ENCODE results near the gene GSTT2. TPM values are rescaled to one million over a fixed set of nuclear protein-coding genes. Genes with fewer than 3 reads are reported as not detected.

GSTT2 gene
- total RNA-seq, 1 experiment from 2014 or later: 0.84 TPM

DNA sequence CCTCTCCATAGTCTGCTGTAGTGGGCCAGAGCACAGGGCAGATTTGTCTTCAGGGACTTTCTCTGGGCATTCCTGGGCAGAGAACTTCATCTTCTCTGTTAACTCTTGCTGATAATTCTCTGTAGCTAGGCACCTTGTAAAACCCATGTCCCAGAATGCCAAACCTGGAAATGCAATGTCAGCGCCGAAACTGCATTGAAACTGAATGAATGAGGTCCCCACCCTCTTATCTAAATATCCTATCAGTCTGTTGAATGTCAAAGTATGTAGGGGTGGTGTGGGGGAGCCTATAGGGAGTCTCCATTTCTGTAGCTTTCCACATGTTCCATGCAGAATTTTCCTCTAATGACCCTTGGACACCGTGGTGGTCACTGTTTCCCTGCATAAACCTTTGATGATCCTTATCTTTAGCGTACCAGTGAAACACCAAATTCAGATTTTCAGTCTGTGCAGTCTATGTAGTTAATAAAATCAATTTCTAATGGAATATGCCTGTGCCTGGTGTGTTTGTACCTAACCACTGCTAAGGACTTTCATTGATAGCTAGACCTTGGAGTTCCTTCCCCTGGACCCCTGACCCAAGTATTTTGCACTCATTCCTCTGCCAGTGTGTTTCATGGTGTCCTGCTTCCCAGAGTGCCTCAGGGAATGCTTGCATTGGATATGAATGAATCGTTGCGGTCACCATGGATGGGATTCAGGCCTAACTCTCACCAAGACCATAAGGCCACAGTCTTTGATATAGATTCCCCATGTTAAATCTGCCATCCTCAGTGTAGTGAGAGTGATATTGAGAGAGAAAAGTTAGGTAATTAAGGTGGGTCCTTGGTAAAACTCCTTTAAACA, 28.7 kb downstream of the GSTT2 start:
- no peak for DNase-seq (ENCODE audit: low read depth)

- DNase-seq (ENCODE audit: low read depth): no peak
Measured at GRCh38 chr22:24009227-24010017, 29.5 kb downstream of the GSTT2 start.

DNA sequence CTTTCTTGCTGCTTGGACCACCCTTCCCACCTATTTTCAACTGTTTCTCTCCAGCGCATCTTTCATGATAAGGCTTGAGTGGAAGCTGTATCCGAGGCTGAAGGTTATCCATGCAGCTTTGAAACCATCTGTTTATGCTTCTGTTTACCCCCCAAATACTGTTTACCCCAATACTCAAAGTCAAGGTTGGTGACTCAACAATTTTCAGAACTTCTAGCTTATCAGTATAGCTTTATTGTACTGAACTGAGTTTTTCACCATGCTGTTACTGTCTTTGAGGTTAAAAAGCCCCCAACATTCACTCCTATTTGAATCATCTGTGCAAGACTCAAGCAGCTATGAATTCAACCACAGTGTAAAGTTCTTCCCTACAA, 30.1 kb downstream of the GSTT2 start:
- no peak for DNase-seq (ENCODE audit: low read depth)

GRCh38 chr22:24011735-24012068, 31.8 kb downstream of the GSTT2 start:
- DNase-seq (ENCODE audit: low read depth): no peak

GRCh38 chr22:24016156-24016555, 36.2 kb downstream of the GSTT2 start:
- DNase-seq (ENCODE audit: low read depth): no peak

GRCh38 chr22:24021304-24021703, 41.4 kb downstream of the GSTT2 start:
- no peak for DNase-seq (ENCODE audit: low read depth)

- no peak for DNase-seq (ENCODE audit: low read depth)
Measured at GRCh38 chr22:24023204-24023789, 43.4 kb downstream of the GSTT2 start.

DNA sequence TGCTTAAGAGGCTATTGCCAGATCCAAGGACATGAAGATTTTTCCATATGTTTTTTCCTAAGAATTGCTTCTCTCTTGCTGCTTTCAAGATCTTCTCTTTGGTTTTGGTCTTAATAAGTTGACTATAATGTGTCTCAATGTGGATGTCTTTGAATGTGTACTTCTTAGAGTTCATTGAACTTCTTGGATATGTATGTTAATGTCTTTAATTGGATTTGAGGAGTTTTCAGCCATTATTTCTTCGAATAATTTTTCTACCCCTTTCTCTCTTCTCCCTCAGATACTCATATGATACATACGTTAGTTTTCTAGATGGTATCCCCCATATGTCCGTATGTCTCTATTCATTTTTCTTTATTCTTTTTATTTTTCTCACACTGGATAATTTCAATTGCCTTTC, 44.4 kb downstream of the GSTT2 start:
- DNase-seq (ENCODE audit: low read depth): no peak

- DNase-seq (ENCODE audit: low read depth): no peak
Measured at GRCh38 chr22:24025475-24025874, 45.5 kb downstream of the GSTT2 start.

GRCh38 chr22:24026056-24026455, 46.1 kb downstream of the GSTT2 start:
- DNase-seq (ENCODE audit: low read depth): no peak

DNA sequence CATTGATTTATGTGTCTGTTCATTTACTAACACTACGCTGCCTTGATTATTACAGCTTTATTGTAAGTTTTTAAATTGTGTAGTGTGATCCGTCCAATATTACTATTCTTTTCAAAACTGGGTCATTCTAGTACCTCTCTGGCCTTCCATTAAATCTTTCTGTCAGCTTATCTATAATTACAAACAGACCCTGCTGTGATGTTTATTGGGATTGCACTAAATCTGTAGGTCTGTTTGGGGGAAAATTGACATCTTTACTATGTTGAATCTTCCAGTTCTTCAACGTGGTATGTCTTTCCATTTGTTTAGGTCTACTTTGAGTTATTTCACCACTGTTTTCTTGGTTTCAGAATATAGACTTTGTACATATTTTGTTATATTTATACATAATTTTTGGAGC, 46.8 kb downstream of the GSTT2 start:
- DNase-seq (ENCODE audit: low read depth): no peak

DNA sequence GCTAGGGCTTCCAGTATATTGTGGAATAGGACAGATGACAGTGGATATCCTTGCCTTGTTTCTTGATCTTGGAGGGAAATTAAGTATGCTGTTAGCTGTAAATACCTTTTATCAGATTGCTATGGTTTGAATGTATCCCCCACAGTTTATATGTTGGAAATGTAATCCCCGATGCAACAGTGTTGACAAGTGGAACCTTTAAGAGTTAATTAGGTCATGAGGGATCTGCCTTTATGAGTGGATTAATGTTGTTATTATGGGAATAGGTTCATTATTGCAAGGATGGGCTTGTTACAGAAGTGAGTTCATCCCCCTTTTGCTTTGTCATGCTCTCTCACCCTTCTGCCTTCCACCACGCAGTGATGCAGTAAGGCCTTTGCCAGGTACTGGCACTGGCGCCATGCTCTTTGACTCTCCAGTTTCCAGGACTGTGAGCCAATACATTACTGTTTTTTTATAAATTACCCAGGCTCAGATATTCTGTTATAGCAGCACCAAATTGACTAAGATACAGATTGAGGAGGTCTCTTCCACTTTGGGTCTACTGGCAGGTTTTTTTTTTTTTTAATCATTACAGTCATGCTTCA, 47.5 kb downstream of the GSTT2 start:
- no peak for DNase-seq (ENCODE audit: low read depth)

- DNase-seq (ENCODE audit: low read depth): no peak
Measured at GRCh38 chr22:24027991-24028390, 48.1 kb downstream of the GSTT2 start.

DNA sequence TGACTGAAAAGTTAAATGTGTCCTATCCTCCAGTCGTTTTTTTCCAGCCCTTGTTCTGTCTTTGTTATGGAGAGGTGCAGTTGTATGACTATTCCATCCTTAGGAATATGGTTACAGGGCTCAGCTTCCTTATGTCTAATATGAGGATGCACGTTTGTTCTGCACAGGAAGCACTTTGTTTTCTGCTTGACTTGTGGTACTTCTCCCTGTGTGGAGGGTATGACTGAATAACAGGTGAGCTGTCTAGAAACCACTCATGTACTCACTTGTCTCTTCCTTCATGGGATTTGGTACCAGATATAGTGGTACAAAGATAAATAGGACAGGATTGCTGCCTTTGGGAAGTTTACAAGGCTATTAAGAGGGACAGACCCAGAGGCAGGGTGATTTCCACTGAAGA, 48.6 kb downstream of the GSTT2 start:
- no peak for DNase-seq (ENCODE audit: low read depth)

GRCh38 chr22:24029304-24029703, 49.4 kb downstream of the GSTT2 start:
- no peak for DNase-seq (ENCODE audit: low read depth)

DNA sequence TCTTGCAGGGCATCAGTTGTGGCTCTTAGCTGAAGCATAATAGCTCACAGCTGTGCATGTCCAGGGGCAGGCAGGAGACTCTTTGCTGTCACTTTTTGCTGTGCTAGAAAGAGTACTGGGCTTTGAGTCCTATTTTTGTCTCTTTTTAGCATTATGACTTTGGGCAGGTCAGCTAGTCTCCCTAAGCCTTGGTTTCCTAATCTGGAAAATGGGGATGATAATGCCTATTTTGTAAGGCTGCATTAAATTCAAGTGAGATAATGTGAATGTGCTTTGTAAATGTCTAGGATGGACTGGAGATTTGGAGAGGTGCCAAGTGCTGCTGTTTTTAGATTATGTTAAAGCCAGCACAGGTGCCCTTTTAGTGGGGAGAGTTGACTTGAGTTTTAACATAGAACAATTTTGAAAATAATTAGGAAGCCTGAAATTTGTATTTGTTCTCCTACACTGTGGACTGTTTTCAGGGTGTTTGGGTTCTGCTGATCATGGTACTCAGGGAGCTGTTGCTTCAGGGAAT, 50.3 kb downstream of the GSTT2 start:
- DNase-seq (ENCODE audit: low read depth): no peak

Other genes with a start within 250 kb of the GSTT2 start
- 1.8 and 2.9 TPM in 2 replicates for gene ZNF70, start 229.0 kb upstream of the GSTT2 start, total RNA-seq (2014; rRNA removed; shearing (Covaris generic))
- not detected in 2 replicates for gene VPREB3, start 225.7 kb upstream of the GSTT2 start, total RNA-seq (2014; rRNA removed; shearing (Covaris generic))
- gene C22orf15, start 217.1 kb upstream of the GSTT2 start, total RNA-seq (2014; rRNA removed; shearing (Covaris generic)): not detected in 2 replicates
- gene CHCHD10, start 212.2 kb upstream of the GSTT2 start, total RNA-seq (2014; rRNA removed; shearing (Covaris generic)): 1.8 and 13.9 TPM in 2 replicates
- gene MMP11, start 207.3 kb upstream of the GSTT2 start, total RNA-seq (2014; rRNA removed; shearing (Covaris generic)): 52.3 and 55.0 TPM in 2 replicates
- 72.3 and 77.3 TPM in 2 replicates for gene SMARCB1, start 193.2 kb upstream of the GSTT2 start, total RNA-seq (2014; rRNA removed; shearing (Covaris generic))
- gene DERL3, start 141.1 kb upstream of the GSTT2 start, total RNA-seq (2014; rRNA removed; shearing (Covaris generic)): 1.9 and 4.2 TPM in 2 replicates
- 32.1 and 39.5 TPM in 2 replicates for gene SLC2A11, start 122.3 kb upstream of the GSTT2 start, total RNA-seq (2014; rRNA removed; shearing (Covaris generic))
- gene MIF, start 85.8 kb upstream of the GSTT2 start, total RNA-seq (2014; rRNA removed; shearing (Covaris generic)): 582 and 667 TPM in 2 replicates
- 18.5 and 21.4 TPM in 2 replicates for gene GSTT2B, start 18.9 kb upstream of the GSTT2 start, total RNA-seq (2014; rRNA removed; shearing (Covaris generic))
- 1.9 and 2.3 TPM in 2 replicates for gene DDTL, start 13.2 kb upstream of the GSTT2 start, total RNA-seq (2014; rRNA removed; shearing (Covaris generic))
- gene DDT, start 5.7 kb upstream of the GSTT2 start, total RNA-seq (2014; rRNA removed; shearing (Covaris generic)): 218 and 257 TPM in 2 replicates
- gene GSTT4, start 25.3 kb downstream of the GSTT2 start, total RNA-seq (2014; rRNA removed; shearing (Covaris generic)): not detected in 2 replicates
- gene CABIN1, start 31.2 kb downstream of the GSTT2 start, total RNA-seq (2014; rRNA removed; shearing (Covaris generic)): 18.9 and 19.5 TPM in 2 replicates
- gene SUSD2, start 201.4 kb downstream of the GSTT2 start, total RNA-seq (2014; rRNA removed; shearing (Covaris generic)): 0.39 and 0.96 TPM in 2 replicates

Measured in RPMI7951 (cell line).